ENCODE data around the gene H6PD. TPM values are rescaled to one million over a fixed set of nuclear protein-coding genes. Genes with fewer than 3 reads are reported as not detected.

The H6PD gene
- total and polyA plus RNA-seq, 9 of the 15 experiments (the other 6 are each of a cell fraction or from before 2014, with no cell fraction given): 0.04 to 2.5 (median 0.95) TPM

DNA sequence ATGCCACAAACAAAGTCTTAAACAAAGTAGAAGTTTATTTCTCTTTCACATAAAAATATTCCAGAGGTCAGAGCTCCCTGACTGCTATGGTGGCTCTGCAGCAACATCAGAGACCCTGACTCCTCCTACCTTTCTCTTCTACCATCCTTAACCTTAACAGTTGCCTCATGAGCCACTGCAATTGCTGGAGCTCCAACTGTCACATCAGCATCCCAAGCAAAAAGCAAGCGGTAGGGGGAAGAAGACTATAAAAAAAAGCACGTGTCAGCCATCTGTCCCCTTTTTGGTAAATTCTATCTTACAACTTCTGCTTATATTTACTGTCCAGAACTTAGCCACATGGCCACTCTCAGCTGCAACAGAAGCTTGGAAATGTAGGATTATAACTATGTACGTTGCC is 21.8 kb upstream of the H6PD start:
- in situ Hi-C loops (cut with MboI) (no loop called here), intact Hi-C loops (cut with micrococcal nuclease) (no loop called here)
- Histone ChIP-seq H3K4me3 (no peak overlapping the region), H2AFZ (ENCODE audit: low read depth, low read length) (no peak overlapping the region), H3K4me1 (replicated peaks in 1 of 2; ENCODE audit: control insufficient read depth in 2 of 2, insufficient read depth in 2 of 2, low read length in 2 of 2) (no peaks in the 10 kb centered on the region; a peak in 1 of 5 replicates), H3K4me2 (ENCODE audit: insufficient read depth, low read length) (no peak overlapping the region), H3K79me2 (ENCODE audit: control insufficient read depth, insufficient read depth, low read length) (no peaks in the 10 kb centered on the region), H4K20me1 (replicated peaks; ENCODE audit: control insufficient read depth, insufficient read depth, low read length) (0 out of 2 replicates have a peak, but pooled peaks cover 5% of the 10 kb centered on the region), H3K36me3 (ENCODE audit: control insufficient read depth, insufficient read depth, low read length) (no peaks in the 10 kb centered on the region), H3K9me3 (replicated peaks; ENCODE audit: control insufficient read depth, insufficient read depth, low read depth, low read length) (no peaks in the 10 kb centered on the region), H3K27ac (ENCODE audit: extremely low read depth, low read depth, low read length) (no peak overlapping the region), H3K9me1 (ENCODE audit: control insufficient read depth, insufficient read depth, low read length) (no peaks in the 10 kb centered on the region), H3K9ac (ENCODE audit: insufficient read depth in 1 of 2, low read depth in 2 of 2, low read length in 2 of 2) (no peak overlapping the region), H3K27me3 (ENCODE audit: control insufficient read depth in 2 of 2, insufficient read depth in 2 of 2, low read length in 2 of 2) (peaks cover 51 to 70% of the 10 kb centered on the region in 2 experiments; a peak in 4 of 5 replicates)
- TF ChIP-seq, protein P1, sequence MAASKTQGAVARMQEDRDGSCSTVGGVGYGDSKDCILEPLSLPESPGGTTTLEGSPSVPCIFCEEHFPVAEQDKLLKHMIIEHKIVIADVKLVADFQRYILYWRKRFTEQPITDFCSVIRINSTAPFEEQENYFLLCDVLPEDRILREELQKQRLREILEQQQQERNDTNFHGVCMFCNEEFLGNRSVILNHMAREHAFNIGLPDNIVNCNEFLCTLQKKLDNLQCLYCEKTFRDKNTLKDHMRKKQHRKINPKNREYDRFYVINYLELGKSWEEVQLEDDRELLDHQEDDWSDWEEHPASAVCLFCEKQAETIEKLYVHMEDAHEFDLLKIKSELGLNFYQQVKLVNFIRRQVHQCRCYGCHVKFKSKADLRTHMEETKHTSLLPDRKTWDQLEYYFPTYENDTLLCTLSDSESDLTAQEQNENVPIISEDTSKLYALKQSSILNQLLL (CRISPR knock-in tag; IDR thresholded peaks at IDR 0.05; ENCODE audit: borderline replicate concordance): no peak
- TF ChIP-seq PTBP1 (IDR thresholded peaks at IDR 0.05; ENCODE audit: low read depth, low read length): 0 out of 2 replicates have a peak, but pooled peaks have one; percentile 46
- TF ChIP-seq SMARCA5 (IDR thresholded peaks at IDR 0.05): peak; percentile 71; the same call in 1 of the 2 replicates
- TF ChIP-seq PHB2 (IDR thresholded peaks at IDR 0.05; ENCODE audit: low read depth): no peak
- no peak for TF ChIP-seq RAD51 (IDR thresholded peaks at IDR 0.05; ENCODE audit: borderline replicate concordance, low read depth)
- TF ChIP-seq HLTF (IDR thresholded peaks at IDR 0.05): peak; percentile 89; the same call in 1 of the 2 replicates
- TF ChIP-seq RBM25 (IDR thresholded peaks at IDR 0.05; ENCODE audit: low read depth, low read length, severe bottlenecking): peak; percentile 93
- TF ChIP-seq, protein P2, sequence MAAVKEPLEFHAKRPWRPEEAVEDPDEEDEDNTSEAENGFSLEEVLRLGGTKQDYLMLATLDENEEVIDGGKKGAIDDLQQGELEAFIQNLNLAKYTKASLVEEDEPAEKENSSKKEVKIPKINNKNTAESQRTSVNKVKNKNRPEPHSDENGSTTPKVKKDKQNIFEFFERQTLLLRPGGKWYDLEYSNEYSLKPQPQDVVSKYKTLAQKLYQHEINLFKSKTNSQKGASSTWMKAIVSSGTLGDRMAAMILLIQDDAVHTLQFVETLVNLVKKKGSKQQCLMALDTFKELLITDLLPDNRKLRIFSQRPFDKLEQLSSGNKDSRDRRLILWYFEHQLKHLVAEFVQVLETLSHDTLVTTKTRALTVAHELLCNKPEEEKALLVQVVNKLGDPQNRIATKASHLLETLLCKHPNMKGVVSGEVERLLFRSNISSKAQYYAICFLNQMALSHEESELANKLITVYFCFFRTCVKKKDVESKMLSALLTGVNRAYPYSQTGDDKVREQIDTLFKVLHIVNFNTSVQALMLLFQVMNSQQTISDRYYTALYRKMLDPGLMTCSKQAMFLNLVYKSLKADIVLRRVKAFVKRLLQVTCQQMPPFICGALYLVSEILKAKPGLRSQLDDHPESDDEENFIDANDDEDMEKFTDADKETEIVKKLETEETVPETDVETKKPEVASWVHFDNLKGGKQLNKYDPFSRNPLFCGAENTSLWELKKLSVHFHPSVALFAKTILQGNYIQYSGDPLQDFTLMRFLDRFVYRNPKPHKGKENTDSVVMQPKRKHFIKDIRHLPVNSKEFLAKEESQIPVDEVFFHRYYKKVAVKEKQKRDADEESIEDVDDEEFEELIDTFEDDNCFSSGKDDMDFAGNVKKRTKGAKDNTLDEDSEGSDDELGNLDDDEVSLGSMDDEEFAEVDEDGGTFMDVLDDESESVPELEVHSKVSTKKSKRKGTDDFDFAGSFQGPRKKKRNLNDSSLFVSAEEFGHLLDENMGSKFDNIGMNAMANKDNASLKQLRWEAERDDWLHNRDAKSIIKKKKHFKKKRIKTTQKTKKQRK (IDR thresholded peaks at IDR 0.05; ENCODE audit: borderline replicate concordance, low read depth, low read length): peak; percentile 22; the same call in 1 of the 2 replicates
- ChIA-PET POLR2A (interaction anchor here (1.1 kb wide), 1 partner anchor 16 kb away, joined by 3 read pairs; no protein-coding TSS in a partner anchor), CTCF (ENCODE audit: low intra/inter-chr PET ratio) (no interaction called here)
- DNase-seq (ENCODE audit: extremely low read depth in 1 of 4, low spot score in 3 of 4): no peak
- BruUV-seq (replicated peaks): no TSS peak
- no peak for FAIRE-seq
- WGBS (ENCODE audit: insufficient coverage, low coverage, missing lambda C conversion rate): 2% methylated on average over 3 of the region's 3 CpGs
- ATAC-seq: no peak
